Kidney glomerular epithelial cell (primary cell): Measurements from ENCODE around the gene IL23A.
A peak's percentile ranks its signal among the peaks of the same experiment; 100 is the strongest.
"Not testable (repeated sequence)": the region's sequence is repeated elsewhere in the genome, so short reads cannot be mapped to it uniquely, and the experiment has no call there.

Source experiments
- DNase-seq: peaks from one replicate; lab custom pipeline; 2025; lab: John Stamatoyannopoulos, UW

Gene IL23A

GRCh38 chr12:56326126-56326525 is 12.6 kb upstream of the IL23A start:
- DNase-seq: no peak

GRCh38 chr12:56326533-56326932 is 12.2 kb upstream of the IL23A start:
- no peak for DNase-seq

GRCh38 chr12:56330936-56331490 is 7.7 kb upstream of the IL23A start:
- DNase-seq: no peak

- DNase-seq: no peak
Observed at GRCh38 chr12:56332512-56333196, 6.0 kb upstream of the IL23A start.

- DNase-seq: no peak
Observed at GRCh38 chr12:56333197-56333678, 5.4 kb upstream of the IL23A start.

- DNase-seq: peak; percentile 90
Observed at GRCh38 chr12:56333679-56334489, 4.8 kb upstream of the IL23A start, which contains the start of gene PAN2. Gene PAN2, minus strand, starts transcription at chr12:56334000. Its CDS starts 906 bp downstream, at chr12:56333094.

- no peak for DNase-seq
Observed at GRCh38 chr12:56334490-56334793, 4.2 kb upstream of the IL23A start.

- not testable (repeated sequence) for DNase-seq
Observed at GRCh38 chr12:56335527-56335926, 3.2 kb upstream of the IL23A start.

GRCh38 chr12:56336361-56337167 is 2.1 kb upstream of the IL23A start:
- no peak for DNase-seq

- no peak for DNase-seq
Observed at GRCh38 chr12:56337753-56338251, 882 bp upstream of the IL23A start.

GRCh38 chr12:56339158-56339422 is 406 bp downstream of the IL23A start:
- no peak for DNase-seq

GRCh38 chr12:56341616-56342015 is 2.9 kb downstream of the IL23A start:
- DNase-seq: no peak

GRCh38 chr12:56342290-56342689 is 3.6 kb downstream of the IL23A start:
- DNase-seq: not testable (repeated sequence)

- DNase-seq: no peak
Observed at GRCh38 chr12:56346675-56347074, 8.0 kb downstream of the IL23A start.

GRCh38 chr12:56347255-56347654 is 8.6 kb downstream of the IL23A start:
- not testable (repeated sequence) for DNase-seq

- no peak for DNase-seq
Observed at GRCh38 chr12:56348776-56349175, 10.1 kb downstream of the IL23A start.

GRCh38 chr12:56350662-56351061 is 12.0 kb downstream of the IL23A start:
- DNase-seq: no peak

GRCh38 chr12:56351325-56351724 is 12.6 kb downstream of the IL23A start:
- DNase-seq: no peak

GRCh38 chr12:56358836-56359532 is 20.3 kb downstream of the IL23A start:
- DNase-seq: peak; percentile 38

- peak; percentile 100 for DNase-seq
Observed at GRCh38 chr12:56359851-56360767, 21.4 kb downstream of the IL23A start, which contains the start of gene STAT2. Gene STAT2, minus strand, starts transcription at chr12:56360107. Its CDS starts 3,536 bp downstream, at chr12:56356571.
